Measurements from ENCODE around the gene LHFPL6.
A peak's percentile ranks its signal among the peaks of the same experiment; 100 is the strongest.

LHFPL6 gene

GRCh38 chr13:39407786-39408185, 195.2 kb downstream of the LHFPL6 start:
- Mint-ChIP-seq H3K27ac (no peak overlapping the region), H3K4me1 (peaks cover 0 to 2% of the 10 kb centered on the region in 2 donors), H3K4me3 (no peak overlapping the region), H3K9me3 (no peaks in the 10 kb centered on the region), H3K27me3 (no peaks in the 10 kb centered on the region), H3K36me3 (no peaks in the 10 kb centered on the region)
- DNase-seq (no peak), ATAC-seq (replicated peaks) (no peak)

GRCh38 chr13:39407138-39407537, 195.9 kb downstream of the LHFPL6 start:
- H3K4me3 Mint-ChIP-seq, result no peak overlapping the region
- no peak for DNase-seq
- no peak overlapping the region for H3K27ac Mint-ChIP-seq
- H3K36me3 Mint-ChIP-seq, result no peaks in the 10 kb centered on the region
- no peaks in the 10 kb centered on the region for H3K9me3 Mint-ChIP-seq
- H3K27me3 Mint-ChIP-seq, result no peaks in the 10 kb centered on the region
- no peaks in the 10 kb centered on the region for H3K4me1 Mint-ChIP-seq
- no peak for ATAC-seq (replicated peaks)

GRCh38 chr13:39406688-39407087, 196.3 kb downstream of the LHFPL6 start:
- H3K27ac Mint-ChIP-seq, result no peak overlapping the region
- no peaks in the 10 kb centered on the region for H3K27me3 Mint-ChIP-seq
- no peaks in the 10 kb centered on the region for H3K9me3 Mint-ChIP-seq
- no peak overlapping the region for H3K4me3 Mint-ChIP-seq
- no peaks in the 10 kb centered on the region for H3K36me3 Mint-ChIP-seq
- ATAC-seq (replicated peaks) (peak in 1 of 2 donors; percentile 69), DNase-seq (no peak)
- no peaks in the 10 kb centered on the region for H3K4me1 Mint-ChIP-seq

- no peaks in the 10 kb centered on the region for H3K9me3 Mint-ChIP-seq
- no peak for ATAC-seq (replicated peaks)
These were observed 197.3 kb downstream of the LHFPL6 start for GRCh38 chr13:39405596-39406205.

GRCh38 chr13:39405107-39405506, 197.9 kb downstream of the LHFPL6 start:
- ATAC-seq (replicated peaks) (no peak), DNase-seq (no peak)
- Mint-ChIP-seq H3K27me3 (no peaks in the 10 kb centered on the region), H3K4me1 (no peaks in the 10 kb centered on the region), H3K27ac (no peak overlapping the region), H3K9me3 (no peaks in the 10 kb centered on the region), H3K36me3 (no peaks in the 10 kb centered on the region), H3K4me3 (no peak overlapping the region)

More at GRCh38 chr13:39405596-39406205, 197.3 kb downstream of the LHFPL6 start:
- Mint-ChIP-seq H3K27ac (no peak overlapping the region), H3K4me1 (no peaks in the 10 kb centered on the region), H3K36me3 (no peaks in the 10 kb centered on the region), H3K27me3 (no peaks in the 10 kb centered on the region), H3K4me3 (no peak overlapping the region)
- DNase-seq, result no peak

- ATAC-seq (replicated peaks), result no peak
- Mint-ChIP-seq H3K27ac (no peak overlapping the region), H3K4me3 (no peak overlapping the region), H3K36me3 (no peaks in the 10 kb centered on the region), H3K9me3 (no peaks in the 10 kb centered on the region), H3K4me1 (no peaks in the 10 kb centered on the region), H3K27me3 (no peaks in the 10 kb centered on the region)
- no peak for DNase-seq
These were observed 199.9 kb downstream of the LHFPL6 start for GRCh38 chr13:39403106-39403505.

- H3K27ac Mint-ChIP-seq, result no peak overlapping the region
- no peak overlapping the region for H3K4me3 Mint-ChIP-seq
- H3K4me1 Mint-ChIP-seq, result no peaks in the 10 kb centered on the region
- no peaks in the 10 kb centered on the region for H3K9me3 Mint-ChIP-seq
- ATAC-seq (replicated peaks) (no peak), DNase-seq (no peak)
- H3K36me3 Mint-ChIP-seq, result no peaks in the 10 kb centered on the region
- H3K27me3 Mint-ChIP-seq, result no peaks in the 10 kb centered on the region
These were observed 200.6 kb downstream of the LHFPL6 start for GRCh38 chr13:39402221-39402970.

GRCh38 chr13:39401756-39402155, 201.2 kb downstream of the LHFPL6 start:
- Mint-ChIP-seq H3K27me3 (no peaks in the 10 kb centered on the region), H3K9me3 (no peaks in the 10 kb centered on the region), H3K4me3 (no peak overlapping the region), H3K27ac (no peak overlapping the region), H3K4me1 (no peaks in the 10 kb centered on the region), H3K36me3 (no peaks in the 10 kb centered on the region)
- DNase-seq (no peak), ATAC-seq (replicated peaks) (no peak)

GRCh38 chr13:39401046-39401705, 201.8 kb downstream of the LHFPL6 start:
- no peak for DNase-seq
- ATAC-seq (replicated peaks), result peak in 1 of 2 donors; percentile 42
- H3K27me3 Mint-ChIP-seq, result no peaks in the 10 kb centered on the region
- H3K4me3 Mint-ChIP-seq, result no peak overlapping the region
- no peaks in the 10 kb centered on the region for H3K36me3 Mint-ChIP-seq
- no peaks in the 10 kb centered on the region for H3K9me3 Mint-ChIP-seq
- H3K27ac Mint-ChIP-seq, result no peak overlapping the region
- H3K4me1 Mint-ChIP-seq, result no peaks in the 10 kb centered on the region

- Mint-ChIP-seq H3K9me3 (no peaks in the 10 kb centered on the region), H3K36me3 (no peaks in the 10 kb centered on the region), H3K4me3 (no peak overlapping the region), H3K27me3 (no peaks in the 10 kb centered on the region), H3K27ac (no peak overlapping the region), H3K4me1 (no peaks in the 10 kb centered on the region)
- DNase-seq, result no peak
- no peak for ATAC-seq (replicated peaks)
These were observed 203.9 kb downstream of the LHFPL6 start for GRCh38 chr13:39399102-39399501.

GRCh38 chr13:39397896-39398265, 205.1 kb downstream of the LHFPL6 start:
- Mint-ChIP-seq H3K4me1 (no peaks in the 10 kb centered on the region), H3K27me3 (no peaks in the 10 kb centered on the region), H3K4me3 (no peak overlapping the region), H3K36me3 (no peaks in the 10 kb centered on the region), H3K27ac (no peak overlapping the region), H3K9me3 (no peaks in the 10 kb centered on the region)
- no peak for DNase-seq
- no peak for ATAC-seq (replicated peaks)

- H3K36me3 Mint-ChIP-seq, result no peaks in the 10 kb centered on the region
- DNase-seq (no peak), ATAC-seq (replicated peaks) (no peak)
- no peaks in the 10 kb centered on the region for H3K4me1 Mint-ChIP-seq
- H3K27me3 Mint-ChIP-seq, result no peaks in the 10 kb centered on the region
- H3K9me3 Mint-ChIP-seq, result no peaks in the 10 kb centered on the region
- H3K4me3 Mint-ChIP-seq, result no peak overlapping the region
- no peak overlapping the region for H3K27ac Mint-ChIP-seq
These were observed 205.6 kb downstream of the LHFPL6 start for GRCh38 chr13:39397226-39397895.

GRCh38 chr13:39394796-39395678, 208.0 kb downstream of the LHFPL6 start:
- no peaks in the 10 kb centered on the region for H3K36me3 Mint-ChIP-seq
- ATAC-seq (replicated peaks), result no peak

GRCh38 chr13:39391761-39392160, 211.2 kb downstream of the LHFPL6 start:
- H3K9me3 Mint-ChIP-seq, result no peaks in the 10 kb centered on the region
- no peaks in the 10 kb centered on the region for H3K4me1 Mint-ChIP-seq
- no peak overlapping the region for H3K4me3 Mint-ChIP-seq
- no peaks in the 10 kb centered on the region for H3K36me3 Mint-ChIP-seq
- ATAC-seq (replicated peaks), result no peak
- DNase-seq, result no peak
- no peak overlapping the region for H3K27ac Mint-ChIP-seq
- H3K27me3 Mint-ChIP-seq, result peaks cover 0 to 3% of the 10 kb centered on the region in 2 donors

More at GRCh38 chr13:39394796-39395678, 208.0 kb downstream of the LHFPL6 start:
- H3K27ac Mint-ChIP-seq, result no peak overlapping the region
- H3K27me3 Mint-ChIP-seq, result no peaks in the 10 kb centered on the region
- no peaks in the 10 kb centered on the region for H3K9me3 Mint-ChIP-seq
- no peaks in the 10 kb centered on the region for H3K4me1 Mint-ChIP-seq
- DNase-seq, result no peak
- H3K4me3 Mint-ChIP-seq, result no peak overlapping the region

Measured in stimulated activated naive B cell treated with anti-CD40 and anti-IgM and Interleukin-4, amounts not matched to agents 10 μg/mL and 1 μg/mL and 100 μg/mL, for 72 hours (primary cell).